ENCODE data around the gene FAM78B.

GRCh38 chr1:166080277-166080966 is 86.4 kb downstream of the FAM78B start:
- TF ChIP-seq CTCF (IDR thresholded peaks at IDR 0.05) (no peak), POLR2A (IDR thresholded peaks at IDR 0.05) (no peak)

All from heart left ventricle (tissue), 13 donors.